Mesendoderm (in vitro differentiated cells): ENCODE data around the gene NOP10.

Experiments
- DNase-seq: peaks from one replicate; pipeline ENCODE4 v3.0.0; 2013
- H2AK5ac ChIP-seq: 2 replicates; pipeline ENCODE4 v1.6.1; 2013; ENCODE audit warnings: low read length, inconsistent platforms
- H2BK120ac ChIP-seq: 2 replicates; pipeline ENCODE4 v1.6.1; 2013; ENCODE audit warnings: low read depth, mild to moderate bottlenecking, low read length, moderate library complexity, mixed read lengths
- H2BK15ac ChIP-seq: replicated peaks from 2 replicates; pipeline ENCODE4 v1.6.1; 2013; ENCODE audit warnings: low read depth, mild to moderate bottlenecking, moderate library complexity
- H2BK5ac ChIP-seq: 2 replicates; pipeline ENCODE4 v1.6.1; 2013; ENCODE audit warnings: low read length, inconsistent platforms
- H3K18ac ChIP-seq: 2 replicates; pipeline ENCODE4 v1.6.1; 2013; ENCODE audit warnings: mild to moderate bottlenecking, low read length, mixed read lengths
- H3K23ac ChIP-seq: one replicate; pipeline ENCODE4 v1.6.1; 2013; ENCODE audit warnings: low read length
- H3K27ac ChIP-seq: 2 replicates; pipeline ENCODE4 v1.5.1; 2013; ENCODE audit warnings: low read depth, mild to moderate bottlenecking, inconsistent platforms, low read length, moderate library complexity
- H3K27me3 ChIP-seq: 2 replicates; pipeline ENCODE4 v1.6.1; 2013; ENCODE audit warnings: low read length, control low read depth, mild to moderate bottlenecking, inconsistent platforms; ENCODE audit not compliant: insufficient read depth, poor library complexity
- H3K36me3 ChIP-seq: 2 replicates; pipeline ENCODE4 v1.6.1; 2013; ENCODE audit warnings: low read length, inconsistent platforms; ENCODE audit not compliant: control insufficient read depth, insufficient read depth
- H3K4ac ChIP-seq: one replicate; pipeline ENCODE4 v1.6.1; 2013; ENCODE audit warnings: low read depth, mild to moderate bottlenecking, low read length, moderate library complexity
- H3K4me1 ChIP-seq: 2 replicates; pipeline ENCODE4 v1.6.1; 2013; ENCODE audit warnings: low read depth, low read length, inconsistent platforms; ENCODE audit not compliant: control insufficient read depth
- H3K4me2 ChIP-seq: 2 replicates; pipeline ENCODE4 v1.6.1; 2013; ENCODE audit warnings: low read length
- H3K4me3 ChIP-seq: 2 replicates; pipeline ENCODE4 v1.5.1; 2013; ENCODE audit warnings: mild to moderate bottlenecking, low read length
- H3K56ac ChIP-seq: one replicate; pipeline ENCODE4 v1.6.1; 2013; ENCODE audit warnings: low read length
- H3K79me1 ChIP-seq: 2 replicates; pipeline ENCODE4 v1.6.1; 2013; ENCODE audit warnings: low read length, inconsistent platforms
- H3K79me2 ChIP-seq: 2 replicates; pipeline ENCODE4 v1.6.1; 2013; ENCODE audit warnings: mild to moderate bottlenecking, low read length; ENCODE audit not compliant: control insufficient read depth, insufficient read depth
- H3K9ac ChIP-seq: 2 replicates; pipeline ENCODE4 v1.6.1; 2013; ENCODE audit warnings: low read length, inconsistent platforms
- H4K5ac ChIP-seq: one replicate; pipeline ENCODE4 v1.6.1; 2013; ENCODE audit warnings: low read length
- H4K8ac ChIP-seq: one replicate; pipeline ENCODE4 v1.6.1; 2013; ENCODE audit warnings: low read depth, mild to moderate bottlenecking, control low read depth, low read length, moderate library complexity
- WGBS: extraction: QIAGEN DNeasy Blood & Tissue Kit; methylation state at CpG from one replicate; pipeline ENCODE4 v1.1.7; 2013; ENCODE audit warnings: low lambda C conversion rate, missing lambda C conversion rate; ENCODE audit not compliant: insufficient coverage; ENCODE audit errors: extremely low coverage; 5-methylcytosine and 5-hydroxymethylcytosine counted together

NOP10 gene

GRCh38 chr15:34362047-34362773, 19.3 kb upstream of the NOP10 start:
- no peak overlapping the region for H3K4me3 ChIP-seq
- H3K79me1 ChIP-seq = peaks cover 21% of the 10 kb centered on the region
- H3K27ac ChIP-seq = no peak overlapping the region
- H4K8ac ChIP-seq = no peak overlapping the region
- H3K36me3 ChIP-seq = peaks cover 3% of the 10 kb centered on the region
- H3K79me2 ChIP-seq = peaks cover 15% of the 10 kb centered on the region
- H2AK5ac ChIP-seq = no peak overlapping the region
- WGBS = no CpG with 5 or more reads among the region's 10 CpGs
- no peak overlapping the region for H3K18ac ChIP-seq
- H3K4me2 ChIP-seq = no peak overlapping the region
- H4K5ac ChIP-seq = no peak overlapping the region
- no peak overlapping the region for H3K4ac ChIP-seq
- no peaks in the 10 kb centered on the region for H3K27me3 ChIP-seq
- no peak overlapping the region for H3K23ac ChIP-seq
- H2BK120ac ChIP-seq = no peak overlapping the region
- H3K4me1 ChIP-seq = peaks cover 7% of the 10 kb centered on the region
- H3K9ac ChIP-seq = no peak overlapping the region
- no peak for DNase-seq
- no peak overlapping the region for H3K56ac ChIP-seq
- no peak overlapping the region for H2BK15ac ChIP-seq
- no peak overlapping the region for H2BK5ac ChIP-seq

GRCh38 chr15:34361278-34361677, 18.3 kb upstream of the NOP10 start:
- H2BK15ac ChIP-seq = no peak overlapping the region
- H3K27ac ChIP-seq = no peak overlapping the region
- no peak overlapping the region for H4K8ac ChIP-seq
- H3K79me1 ChIP-seq = peaks cover 21% of the 10 kb centered on the region
- WGBS = no CpG with 5 or more reads among the region's 7 CpGs
- H3K4ac ChIP-seq = no peak overlapping the region
- H3K27me3 ChIP-seq = no peaks in the 10 kb centered on the region
- H4K5ac ChIP-seq = no peak overlapping the region
- no peak overlapping the region for H3K4me2 ChIP-seq
- H2AK5ac ChIP-seq = no peak overlapping the region
- peaks cover 7% of the 10 kb centered on the region for H3K4me1 ChIP-seq
- H2BK120ac ChIP-seq = no peak overlapping the region
- peaks cover 3% of the 10 kb centered on the region for H3K36me3 ChIP-seq
- no peak overlapping the region for H3K4me3 ChIP-seq
- H3K23ac ChIP-seq = no peak overlapping the region
- H3K18ac ChIP-seq = no peak overlapping the region
- peaks cover 15% of the 10 kb centered on the region for H3K79me2 ChIP-seq
- no peak overlapping the region for H3K9ac ChIP-seq
- H2BK5ac ChIP-seq = no peak overlapping the region
- H3K56ac ChIP-seq = no peak overlapping the region
- DNase-seq = no peak

GRCh38 chr15:34360298-34360697, 17.4 kb upstream of the NOP10 start:
- H2BK120ac ChIP-seq = no peak overlapping the region
- peaks cover 13% of the 10 kb centered on the region for H3K79me1 ChIP-seq
- H2AK5ac ChIP-seq = no peak overlapping the region
- no peak overlapping the region for H3K4me2 ChIP-seq
- H2BK5ac ChIP-seq = no peak overlapping the region
- H3K9ac ChIP-seq = no peak overlapping the region
- H2BK15ac ChIP-seq = no peak overlapping the region
- peaks cover under 1% of the 10 kb centered on the region for H3K4me1 ChIP-seq
- no peak overlapping the region for H3K23ac ChIP-seq
- H3K36me3 ChIP-seq = peaks cover 3% of the 10 kb centered on the region
- H3K18ac ChIP-seq = no peak overlapping the region
- no peak overlapping the region for H3K56ac ChIP-seq
- H3K79me2 ChIP-seq = peaks cover 6% of the 10 kb centered on the region
- no peak overlapping the region for H3K27ac ChIP-seq
- H3K4me3 ChIP-seq = no peak overlapping the region
- H4K8ac ChIP-seq = no peak overlapping the region
- H4K5ac ChIP-seq = no peak overlapping the region
- no peaks in the 10 kb centered on the region for H3K27me3 ChIP-seq
- no CpG with 5 or more reads among the region's 1 CpG for WGBS
- no peak overlapping the region for H3K4ac ChIP-seq
- DNase-seq = peak; percentile 93

GRCh38 chr15:34359416-34359815, 16.5 kb upstream of the NOP10 start:
- no peak overlapping the region for H3K4me2 ChIP-seq
- no peaks in the 10 kb centered on the region for H3K79me2 ChIP-seq
- no peak overlapping the region for H4K5ac ChIP-seq
- peaks cover 3% of the 10 kb centered on the region for H3K36me3 ChIP-seq
- H3K9ac ChIP-seq = no peak overlapping the region
- no peaks in the 10 kb centered on the region for H3K4me1 ChIP-seq
- peaks cover 7% of the 10 kb centered on the region for H3K79me1 ChIP-seq
- H4K8ac ChIP-seq = no peak overlapping the region
- no peak overlapping the region for H2BK120ac ChIP-seq
- no peak overlapping the region for H3K23ac ChIP-seq
- WGBS = no CpG with 5 or more reads among the region's 3 CpGs
- no peaks in the 10 kb centered on the region for H3K27me3 ChIP-seq
- no peak overlapping the region for H2BK15ac ChIP-seq
- no peak overlapping the region for H3K18ac ChIP-seq
- no peak overlapping the region for H2BK5ac ChIP-seq
- no peak overlapping the region for H2AK5ac ChIP-seq
- H3K56ac ChIP-seq = no peak overlapping the region
- no peak overlapping the region for H3K27ac ChIP-seq
- no peak overlapping the region for H3K4ac ChIP-seq
- H3K4me3 ChIP-seq = no peak overlapping the region
- no peak for DNase-seq

GRCh38 chr15:34358948-34359347, 16.0 kb upstream of the NOP10 start:
- no peak overlapping the region for H2BK15ac ChIP-seq
- H3K4me3 ChIP-seq = no peak overlapping the region
- peaks cover 5% of the 10 kb centered on the region for H3K79me1 ChIP-seq
- no peak overlapping the region for H2BK5ac ChIP-seq
- H3K4me1 ChIP-seq = no peaks in the 10 kb centered on the region
- H3K23ac ChIP-seq = no peak overlapping the region
- no peak overlapping the region for H3K56ac ChIP-seq
- no peaks in the 10 kb centered on the region for H3K27me3 ChIP-seq
- no peak overlapping the region for H2AK5ac ChIP-seq
- no CpG with 5 or more reads among the region's 4 CpGs for WGBS
- H3K36me3 ChIP-seq = peaks cover 3% of the 10 kb centered on the region
- H3K4me2 ChIP-seq = no peak overlapping the region
- no peak overlapping the region for H3K18ac ChIP-seq
- no peak overlapping the region for H4K5ac ChIP-seq
- no peak overlapping the region for H2BK120ac ChIP-seq
- H4K8ac ChIP-seq = no peak overlapping the region
- no peak overlapping the region for H3K9ac ChIP-seq
- no peak for DNase-seq
- no peak overlapping the region for H3K4ac ChIP-seq
- H3K27ac ChIP-seq = no peak overlapping the region
- no peaks in the 10 kb centered on the region for H3K79me2 ChIP-seq

GRCh38 chr15:34358367-34358766, 15.4 kb upstream of the NOP10 start:
- no CpG with 5 or more reads among the region's 3 CpGs for WGBS
- Histone ChIP-seq H4K5ac (no peak overlapping the region), H4K8ac (no peak overlapping the region), H3K4me2 (no peak overlapping the region), H2BK5ac (no peak overlapping the region), H3K23ac (no peak overlapping the region), H3K27ac (no peak overlapping the region), H3K27me3 (no peaks in the 10 kb centered on the region), H2BK15ac (no peak overlapping the region), H3K4me3 (no peak overlapping the region), H3K79me1 (peaks cover 3% of the 10 kb centered on the region), H2AK5ac (no peak overlapping the region), H3K36me3 (peaks cover 3% of the 10 kb centered on the region), H3K56ac (no peak overlapping the region), H2BK120ac (no peak overlapping the region), H3K79me2 (no peaks in the 10 kb centered on the region), H3K9ac (no peak overlapping the region), H3K4ac (no peak overlapping the region), H3K18ac (no peak overlapping the region), H3K4me1 (no peaks in the 10 kb centered on the region)
- DNase-seq = peak; percentile 37
